Retinal pigment epithelial cell (primary cell): Measurements from ENCODE around the gene CSNK1A1.

Source experiments
- DNase-seq: peaks from one replicate; pipeline ENCODE4 v3.0.0-alpha.2; 2010; ENCODE audit warnings: low read depth
- H3K4me3 ChIP-seq: 2 replicates; pipeline ENCODE4 v1.5.1; 2011; ENCODE audit warnings: mild to moderate bottlenecking, low read length, control low read depth, moderate library complexity
- CTCF ChIP-seq: conservative IDR thresholded peaks from 2 replicates; pipeline ENCODE4 v1.5.1; 2011; ENCODE audit warnings: low read depth, low read length, control low read depth, inconsistent platforms

The CSNK1A1 gene

GRCh38 chr5:149485655-149486615 lies 65.3 kb downstream of the CSNK1A1 start:
- TF ChIP-seq CTCF: no peak
- DNase-seq: peak; percentile 88
- H3K4me3 ChIP-seq: no peak overlapping the region

- TF ChIP-seq CTCF: no peak
- no peak overlapping the region for H3K4me3 ChIP-seq
- no peak for DNase-seq
These were observed 69.8 kb downstream of the CSNK1A1 start for GRCh38 chr5:149481485-149481884.

- DNase-seq: no peak
- no peak for TF ChIP-seq CTCF
- no peak overlapping the region for H3K4me3 ChIP-seq
These were observed 72.5 kb downstream of the CSNK1A1 start for GRCh38 chr5:149478761-149479160.

GRCh38 chr5:149475777-149476176 lies 75.5 kb downstream of the CSNK1A1 start:
- TF ChIP-seq CTCF: no peak
- H3K4me3 ChIP-seq: no peak overlapping the region
- DNase-seq: no peak

GRCh38 chr5:149474198-149474597 lies 77.0 kb downstream of the CSNK1A1 start:
- no peak for DNase-seq
- H3K4me3 ChIP-seq: no peak overlapping the region
- no peak for TF ChIP-seq CTCF

GRCh38 chr5:149473441-149473840 lies 77.8 kb downstream of the CSNK1A1 start:
- TF ChIP-seq CTCF: no peak
- no peak overlapping the region for H3K4me3 ChIP-seq
- no peak for DNase-seq

- no peak overlapping the region for H3K4me3 ChIP-seq
- no peak for DNase-seq
- no peak for TF ChIP-seq CTCF
These were observed 78.8 kb downstream of the CSNK1A1 start for GRCh38 chr5:149472399-149472798.
